HCT116 (cell line): ENCODE measurements around the gene SERPINB6. TPM values are rescaled to one million over a fixed set of nuclear protein-coding genes. Genes with fewer than 3 reads are reported as not detected.

Experiments
- ATAC-seq: fragments of 200-7000 bp; cut with Tn5 transposase; 2 replicates; pipeline ENCODE4 v1.9.1; 2020; ENCODE audit warnings: mild to moderate bottlenecking, moderate library complexity
- BruUV-seq: library from RNA; stranded (reverse); fragments of 400-500 nt; replicated peaks from 2 replicates; lab custom pipeline; 2021; lab: Mats Ljungman, UMichigan
- CTCF ChIA-PET: fragments of 300-600 bp; sonication (Branson Sonifier 250); formaldehyde crosslinking; loops from one replicate; lab custom pipeline; 2021; ENCODE audit warnings: antibody characterized with exemption; lab: Charles Lee
- POLR2A ChIA-PET: fragments of 300-600, 350-600 bp; sonication (Branson Sonifier 250); formaldehyde crosslinking; loops from one replicate; lab custom pipeline; 2021; ENCODE audit warnings: antibody characterized with exemption; lab: Charles Lee
- RAD21 ChIA-PET, 2 experiments: fragments of 300-600 bp; sonication (Branson Sonifier 250); formaldehyde crosslinking; loops; one replicate each; lab custom pipeline; 2023; ENCODE audit warnings: low total read pairs in 2 of 2; ENCODE audit not compliant: uncharacterized antibody in 2 of 2, unreplicated experiment in 2 of 2, low non-redundant PET in 1 of 2; lab: Charles Lee
- DNase-seq: peaks from one replicate; pipeline ENCODE4 v3.0.0-alpha.2; 2010; ENCODE audit warnings: low read depth, low spot score
- H2AFZ ChIP-seq: fragments of 200-600 bp; shearing (Covaris generic), sonication (generic); 2 replicates; pipeline ENCODE4 v1.6.1; 2017; ENCODE audit warnings: low read depth, mixed run types, mixed read lengths, antibody characterized with exemption, low read length; ENCODE audit not compliant: poor library complexity, severe bottlenecking
- H3K27ac ChIP-seq: 2 replicates; pipeline ENCODE4 v1.5.1; 2012; ENCODE audit warnings: low read depth, low read length
- H3K27me3 ChIP-seq: fragments of 200-600 bp; sonication (generic); 2 replicates; pipeline ENCODE4 v1.6.1; 2016; ENCODE audit warnings: mixed run types, low read length, mixed read lengths; ENCODE audit not compliant: insufficient read depth
- H3K36me3 ChIP-seq, 2 experiments: fragments of 200-500 bp in 1 of 2; fragments of 200-600 bp in 1 of 2; sonication (Bioruptor generic) in 1 of 2; sonication (generic) in 1 of 2; 2 replicates each; pipeline versions ENCODE4 v1.5.1 to v1.6.1; 2014 to 2016; ENCODE audit warnings: low read length in 2 of 2, inconsistent platforms in 1 of 2, mixed read lengths in 1 of 2, mixed run types in 1 of 2; ENCODE audit not compliant: insufficient read depth in 2 of 2, control insufficient read depth in 1 of 2
- H3K4me1 ChIP-seq, 2 experiments: fragments of 200-600 bp in 1 of 2; sonication (generic) in 1 of 2; 2 replicates each; pipeline versions ENCODE4 v1.5.1 to v1.6.1; 2012 to 2017; ENCODE audit warnings: low read length in 2 of 2, inconsistent platforms in 1 of 2, mild to moderate bottlenecking in 1 of 2, mixed read lengths in 1 of 2, mixed run types in 1 of 2, moderate library complexity in 1 of 2; ENCODE audit not compliant: insufficient read depth in 2 of 2, control insufficient read depth in 1 of 2
- H3K4me2 ChIP-seq: fragments of 200-600 bp; sonication (generic); 2 replicates; pipeline ENCODE4 v1.6.1; 2017; ENCODE audit warnings: mixed run types, low read length, mixed read lengths
- H3K4me3 ChIP-seq, 2 experiments: fragments of 200-600 bp in 1 of 2; sonication (generic) in 1 of 2; replicated peaks in 1 of 2; 2 replicates each; pipeline ENCODE4 v1.5.1; 2011 to 2016; ENCODE audit warnings: low read length in 2 of 2, control low read depth in 1 of 2, low read depth in 1 of 2, mild to moderate bottlenecking in 1 of 2, mixed read lengths in 1 of 2, mixed run types in 1 of 2
- H3K79me2 ChIP-seq: fragments of 200-600 bp; sonication (generic); 2 replicates; pipeline ENCODE4 v1.6.1; 2017; ENCODE audit warnings: mild to moderate bottlenecking, mixed run types, low read length, moderate library complexity, mixed read lengths; ENCODE audit not compliant: insufficient read depth
- H3K9ac ChIP-seq: fragments of 200-600 bp; sonication (generic); 2 replicates; pipeline ENCODE4 v1.6.1; 2016; ENCODE audit warnings: low read length, mixed read lengths
- H3K9me2 ChIP-seq: fragments of 200-600 bp; sonication (generic), shearing (Covaris generic); 2 replicates; pipeline ENCODE4 v1.6.1; 2017; ENCODE audit warnings: mixed run types, mild to moderate bottlenecking, moderate library complexity; ENCODE audit not compliant: insufficient read depth
- H3K9me3 ChIP-seq, 2 experiments: fragments of 200-500 bp in 1 of 2; fragments of 200-600 bp in 1 of 2; sonication (Bioruptor generic) in 1 of 2; sonication (generic) in 1 of 2; 2 replicates each; pipeline ENCODE4 v1.6.1; 2014 to 2017; ENCODE audit warnings: low read length in 2 of 2, mixed read lengths in 2 of 2, inconsistent platforms in 1 of 2, low read depth in 1 of 2, mild to moderate bottlenecking in 1 of 2, mixed run types in 1 of 2, moderate library complexity in 1 of 2; ENCODE audit not compliant: control insufficient read depth in 1 of 2, insufficient read depth in 1 of 2
- H4K20me1 ChIP-seq: fragments of 200-600 bp; sonication (generic), shearing (Covaris generic); 2 replicates; pipeline ENCODE4 v1.6.1; 2017; ENCODE audit warnings: mixed run types, mild to moderate bottlenecking, moderate library complexity; ENCODE audit not compliant: insufficient read depth
- ATF3 ChIP-seq: IDR thresholded peaks from 2 replicates; pipeline ENCODE4 v1.6.1; 2012
- CEBPB ChIP-seq: IDR thresholded peaks from 2 replicates; pipeline ENCODE4 v1.6.1; 2012; ENCODE audit warnings: low read depth
- CTCF ChIP-seq, 3 experiments: fragments of 200-600 bp in 1 of 3; sonication (generic) in 1 of 3; IDR thresholded peaks in 2 of 3; conservative IDR thresholded peaks in 1 of 3; 2 replicates each; pipeline ENCODE4 v1.5.1; 2012 to 2017; ENCODE audit warnings: low read depth in 2 of 3, low read length in 2 of 3, antibody characterized with exemption in 1 of 3, borderline replicate concordance in 1 of 3, control low read depth in 1 of 3, mild to moderate bottlenecking in 1 of 3, mixed read lengths in 1 of 3, mixed run types in 1 of 3, moderate library complexity in 1 of 3; ENCODE audit not compliant: insufficient read depth in 1 of 3
- EZH2phosphoT487 ChIP-seq: fragments of 200-600 bp; IDR thresholded peaks from 2 replicates; pipeline ENCODE4 v1.6.1; 2018; ENCODE audit warnings: antibody characterized with exemption, borderline replicate concordance
- JUND ChIP-seq: IDR thresholded peaks from 2 replicates; pipeline ENCODE4 v1.6.1; 2012
- MAX ChIP-seq: IDR thresholded peaks from 2 replicates; pipeline ENCODE4 v1.6.1; 2012
- POLR2AphosphoS5 ChIP-seq: IDR thresholded peaks from 2 replicates; pipeline ENCODE4 v1.6.1; 2011; ENCODE audit warnings: mild to moderate bottlenecking, low read depth, low read length, moderate library complexity
- RAD21 ChIP-seq: IDR thresholded peaks from 2 replicates; pipeline ENCODE4 v1.6.1; 2012; ENCODE audit warnings: low read depth, mild to moderate bottlenecking
- SIN3A ChIP-seq: IDR thresholded peaks from 2 replicates; pipeline ENCODE4 v1.6.1; 2012; ENCODE audit warnings: low read depth
- SP1 ChIP-seq: IDR thresholded peaks from 2 replicates; pipeline ENCODE4 v1.6.1; 2012; ENCODE audit warnings: low read depth
- SRF ChIP-seq: IDR thresholded peaks from 2 replicates; pipeline ENCODE4 v1.6.1; 2012; ENCODE audit warnings: low read depth
- ZBTB33 ChIP-seq: IDR thresholded peaks from 2 replicates; pipeline ENCODE4 v1.6.1; 2011; ENCODE audit warnings: mild to moderate bottlenecking, low read length, moderate library complexity; ENCODE audit not compliant: insufficient replicate concordance; ENCODE audit errors: extremely low read depth
- ZFX ChIP-seq: fragments of 450-650 bp; IDR thresholded peaks from 2 replicates; pipeline ENCODE4 v1.6.1; 2017
- ZNF274 ChIP-seq: fragments of 200-500 bp; sonication (Bioruptor generic); IDR thresholded peaks from 2 replicates; pipeline ENCODE4 v1.6.1; 2014; ENCODE audit warnings: mild to moderate bottlenecking, low read depth, low read length, inconsistent platforms
- intact Hi-C: fragments of 100-400 bp; cut with micrococcal nuclease; formaldehyde crosslinking; loops from 2 replicates; pipeline ENCODE4 v1.10.0; 2022
- total RNA-seq: library from RNA; stranded (reverse); gene quantifications from one replicate; pipeline ENCODE4 v1.2.1, GENCODE V29; 2021; ENCODE audit not compliant: unreplicated experiment

Gene SERPINB6
- total RNA-seq, 1 experiment from 2014 or later, result 103 TPM

GRCh38 chr6:3016473-3017280, 45.3 kb upstream of the SERPINB6 start (continued):
- TF ChIP-seq ZBTB33, result no peak
- no peak for TF ChIP-seq CTCF (IDR thresholded peaks at IDR 0.05 in 2 of 3, conservative IDR thresholded peaks at IDR 0.05 in 1 of 3; ENCODE audit: borderline replicate concordance in 1 of 3, insufficient read depth in 1 of 3, low read depth in 2 of 3, low read length in 2 of 3)
- TF ChIP-seq SIN3A, result no peak
- no peak for TF ChIP-seq CEBPB
- TF ChIP-seq ZNF274, result no peak
- no peak for TF ChIP-seq SRF
- no peak for TF ChIP-seq SP1
- TF ChIP-seq RAD21, result no peak
- TF ChIP-seq, all 23 proteins: peak for 0

- BruUV-seq, result no TSS peak
Measured at GRCh38 chr6:3015144-3015543, 43.8 kb upstream of the SERPINB6 start.

More at GRCh38 chr6:3015144-3015543, 43.8 kb upstream of the SERPINB6 start:
- Histone ChIP-seq H3K79me2 (no peaks in the 10 kb centered on the region), H3K9me3 (no peaks in the 10 kb centered on the region), H3K27ac (no peak overlapping the region), H3K36me3 (peaks cover 23 to 69% of the 10 kb centered on the region in 2 experiments; a peak in 3 of 4 replicates), H3K27me3 (no peaks in the 10 kb centered on the region), H3K9ac (no peak overlapping the region), H3K4me3 (no peak overlapping the region), H3K9me2 (no peaks in the 10 kb centered on the region), H4K20me1 (no peaks in the 10 kb centered on the region), H2AFZ (no peak overlapping the region), H3K4me2 (no peak overlapping the region), H3K4me1 (peaks cover 0 to 6% of the 10 kb centered on the region in 2 experiments; a peak in 1 of 4 replicates)
- DNase-seq (no peak), ATAC-seq (no peak)
- intact Hi-C loops, result no loop called here
- CTCF ChIA-PET, result interaction anchor here (1.6 kb wide), 1 partner anchor 13 kb away, joined by 5 read pairs; no protein-coding TSS in a partner anchor
- POLR2A ChIA-PET, result no interaction called here
- TF ChIP-seq JUND (no peak), EZH2phosphoT487 (no peak), RAD21 (no peak), ZFX (no peak), ATF3 (no peak), MAX (no peak), POLR2AphosphoS5 (no peak)
- RAD21 ChIA-PET, result no interaction called here
